C4-2B (cell line): Measurements from ENCODE around the gene ZMYM1.

Experiments used
- H3K27ac ChIP-seq: fragments of 450-650 bp; 2 replicates; pipeline ENCODE4 v1.5.1; 2017
- ZFX ChIP-seq: fragments of 450-650 bp; IDR thresholded peaks from 2 replicates; pipeline ENCODE4 v1.6.1; 2017
- TF ChIP-seq, protein P1 (sequence below): fragments of 450-650 bp; conservative IDR thresholded peaks from 2 replicates; pipeline ENCODE4 v1.5.1; 2017; ENCODE audit warnings: mild to moderate bottlenecking

ZMYM1 gene

DNA sequence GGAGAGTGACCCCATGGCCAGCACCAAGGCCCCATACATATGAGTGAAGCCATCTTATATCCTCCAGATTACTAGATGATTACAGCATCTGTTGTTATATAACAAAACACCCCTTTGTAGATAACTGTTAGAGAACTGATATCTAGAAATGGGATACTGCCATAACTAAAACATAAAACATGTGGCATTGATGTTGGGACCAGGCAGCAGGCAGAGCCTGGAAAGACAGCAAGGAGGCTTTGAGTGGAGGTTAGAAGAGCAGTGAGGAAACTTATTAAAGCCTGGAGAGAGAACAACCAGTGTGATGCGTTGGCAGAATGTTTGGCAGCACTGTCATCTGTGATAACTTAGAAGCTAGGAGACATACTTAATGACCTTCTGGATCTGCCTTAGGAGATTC lies 42.0 kb upstream of the ZMYM1 start:
- no peak overlapping the region for H3K27ac ChIP-seq
- no peak for TF ChIP-seq ZFX
- TF ChIP-seq, protein P1, sequence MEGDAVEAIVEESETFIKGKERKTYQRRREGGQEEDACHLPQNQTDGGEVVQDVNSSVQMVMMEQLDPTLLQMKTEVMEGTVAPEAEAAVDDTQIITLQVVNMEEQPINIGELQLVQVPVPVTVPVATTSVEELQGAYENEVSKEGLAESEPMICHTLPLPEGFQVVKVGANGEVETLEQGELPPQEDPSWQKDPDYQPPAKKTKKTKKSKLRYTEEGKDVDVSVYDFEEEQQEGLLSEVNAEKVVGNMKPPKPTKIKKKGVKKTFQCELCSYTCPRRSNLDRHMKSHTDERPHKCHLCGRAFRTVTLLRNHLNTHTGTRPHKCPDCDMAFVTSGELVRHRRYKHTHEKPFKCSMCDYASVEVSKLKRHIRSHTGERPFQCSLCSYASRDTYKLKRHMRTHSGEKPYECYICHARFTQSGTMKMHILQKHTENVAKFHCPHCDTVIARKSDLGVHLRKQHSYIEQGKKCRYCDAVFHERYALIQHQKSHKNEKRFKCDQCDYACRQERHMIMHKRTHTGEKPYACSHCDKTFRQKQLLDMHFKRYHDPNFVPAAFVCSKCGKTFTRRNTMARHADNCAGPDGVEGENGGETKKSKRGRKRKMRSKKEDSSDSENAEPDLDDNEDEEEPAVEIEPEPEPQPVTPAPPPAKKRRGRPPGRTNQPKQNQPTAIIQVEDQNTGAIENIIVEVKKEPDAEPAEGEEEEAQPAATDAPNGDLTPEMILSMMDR, result no peak

DNA sequence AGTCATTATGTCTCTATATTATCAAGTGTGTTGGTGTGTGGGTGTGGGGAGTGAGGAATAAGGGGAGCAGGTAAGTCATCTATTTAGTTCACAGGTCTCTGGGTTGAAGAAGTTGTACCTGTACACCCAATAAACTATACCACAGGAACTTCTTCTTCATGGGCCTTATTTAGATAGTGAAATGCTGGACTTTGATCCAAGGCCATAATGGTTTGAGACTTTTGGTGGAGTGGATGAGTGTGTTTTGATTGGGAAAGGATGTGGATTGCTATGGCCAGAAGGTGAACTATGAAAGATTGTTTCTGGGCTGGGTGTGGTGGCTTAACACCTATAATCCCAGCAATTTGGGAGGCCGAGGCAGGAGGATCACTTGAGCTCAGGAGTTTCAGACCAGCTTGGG lies 40.5 kb upstream of the ZMYM1 start:
- H3K27ac ChIP-seq, result no peak overlapping the region
- TF ChIP-seq, protein P1, result no peak
- no peak for TF ChIP-seq ZFX

DNA sequence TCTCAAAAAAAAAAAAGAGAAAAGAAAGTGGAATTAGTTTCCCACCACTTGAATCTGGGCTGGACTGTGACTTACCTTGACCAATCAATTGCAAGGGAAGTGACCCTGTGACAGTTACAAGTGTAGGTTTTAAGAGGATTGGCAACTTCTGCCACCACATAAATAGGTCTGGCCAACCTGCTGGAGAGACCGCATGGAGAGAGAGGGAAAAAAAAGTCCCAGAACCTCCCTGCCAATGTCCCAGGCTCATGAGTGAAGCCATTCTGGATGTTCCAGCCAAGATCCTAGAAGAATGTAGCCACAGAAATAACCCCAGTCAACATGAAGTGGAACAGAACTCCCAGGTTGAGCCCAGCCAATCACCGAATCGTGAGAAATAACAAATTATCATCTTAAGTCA lies 35.7 kb upstream of the ZMYM1 start:
- TF ChIP-seq, protein P1, result no peak
- TF ChIP-seq ZFX, result no peak
- no peak overlapping the region for H3K27ac ChIP-seq

DNA sequence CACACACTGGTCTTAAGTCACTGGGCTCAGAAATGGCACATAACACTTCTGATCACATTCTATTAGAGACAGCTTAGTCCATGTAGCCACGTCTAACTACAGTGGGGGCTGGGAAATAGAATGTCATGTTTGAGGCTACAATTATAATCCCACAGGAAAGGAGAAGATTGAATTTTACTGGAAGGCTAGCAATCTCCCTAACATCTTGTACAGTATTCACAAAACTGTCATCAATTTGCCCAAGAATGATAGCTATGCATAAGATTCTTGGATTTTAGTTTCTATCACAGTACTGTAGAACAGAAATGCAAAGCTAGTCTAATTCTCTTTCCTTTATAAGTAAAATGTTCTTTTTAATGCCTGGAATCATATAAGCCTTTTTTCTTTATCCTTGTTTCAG lies 34.8 kb upstream of the ZMYM1 start:
- H3K27ac ChIP-seq, result no peak overlapping the region

DNA sequence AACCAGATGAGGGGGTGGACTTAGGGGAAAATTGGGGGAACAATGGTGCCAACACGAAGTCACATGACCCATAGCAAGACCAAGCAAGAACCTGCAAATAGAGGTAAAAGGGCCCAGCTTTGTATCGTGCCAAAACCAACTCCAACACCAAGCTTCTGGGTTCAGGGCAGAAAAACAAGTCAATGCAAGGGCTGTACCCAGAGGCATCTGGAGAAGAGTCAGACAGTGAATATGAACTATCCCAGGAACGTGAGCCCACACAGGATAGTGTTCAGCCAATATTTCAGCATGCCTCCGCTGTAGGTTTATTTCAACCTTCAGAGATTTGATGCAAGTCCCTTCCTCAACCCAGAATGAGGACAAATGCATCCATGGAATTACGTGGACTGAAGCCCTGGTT lies 32.5 kb upstream of the ZMYM1 start:
- H3K27ac ChIP-seq, result no peak overlapping the region
- no peak for TF ChIP-seq ZFX
- TF ChIP-seq, protein P1, result no peak

More for the DNA sequence above, 34.8 kb upstream of the ZMYM1 start:
- TF ChIP-seq, protein P1, result no peak
- TF ChIP-seq ZFX, result no peak

DNA sequence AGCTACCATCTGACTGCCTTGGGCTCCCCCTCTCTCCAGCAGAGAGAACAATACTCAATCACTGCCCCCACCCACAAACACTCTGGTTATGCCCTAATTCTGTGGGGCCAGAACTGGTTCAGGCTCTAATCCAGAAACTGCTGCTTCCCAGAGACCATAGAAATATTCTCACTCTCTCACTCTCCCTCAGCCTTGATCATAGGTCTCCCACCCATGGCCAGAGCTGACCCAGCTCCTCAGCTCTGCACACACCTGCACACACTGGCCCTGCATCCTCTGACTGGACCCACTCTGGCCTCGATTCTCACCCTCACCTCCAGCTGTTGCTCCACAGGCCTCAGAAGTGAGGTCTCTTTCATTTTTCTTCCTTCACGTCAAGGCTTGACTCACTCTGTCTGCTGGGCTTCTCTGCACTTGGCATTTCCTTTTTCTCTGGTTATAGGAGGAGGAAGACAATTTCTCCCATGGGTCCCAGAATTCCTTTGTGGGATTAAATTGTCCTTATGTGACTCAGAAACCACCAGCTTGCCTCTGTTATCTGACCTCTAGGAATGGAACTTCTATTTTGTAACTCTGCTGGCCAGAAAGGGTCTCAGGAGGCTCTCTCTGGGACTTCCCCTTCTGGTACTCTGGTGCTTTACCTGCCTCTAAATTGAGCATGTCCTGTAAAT lies 31.9 kb upstream of the ZMYM1 start:
- no peak overlapping the region for H3K27ac ChIP-seq
- TF ChIP-seq, protein P1, result no peak
- no peak for TF ChIP-seq ZFX

DNA sequence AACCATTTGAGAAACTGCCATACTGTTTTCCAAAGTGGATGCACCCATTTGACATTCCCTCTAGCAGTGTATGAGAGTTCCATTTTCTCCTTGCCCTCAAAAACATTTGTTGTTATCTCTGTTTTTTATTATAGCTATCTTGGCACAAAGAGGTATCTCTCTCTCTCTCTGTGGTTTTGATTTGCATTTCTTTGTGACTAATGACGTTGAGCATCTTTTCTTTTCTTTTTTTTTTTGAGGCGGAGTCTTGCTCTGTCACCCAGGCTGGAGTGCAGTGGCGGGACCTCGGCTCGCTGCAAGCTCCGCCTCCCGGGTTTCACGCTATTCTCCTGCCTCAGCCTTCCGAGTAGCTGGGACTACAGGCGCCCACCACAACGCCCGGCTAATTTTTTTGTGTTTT lies 30.1 kb upstream of the ZMYM1 start:
- TF ChIP-seq ZFX, result no peak
- TF ChIP-seq, protein P1, result no peak
- no peak overlapping the region for H3K27ac ChIP-seq
